Measurements from ENCODE around the gene PEMT. TPM values are rescaled to one million over a fixed set of nuclear protein-coding genes. Genes with fewer than 3 reads are reported as not detected.

PEMT gene
- total RNA-seq, 4 donors from 2014 or later = 24.6 to 32.2 (median 28.2) TPM

DNA sequence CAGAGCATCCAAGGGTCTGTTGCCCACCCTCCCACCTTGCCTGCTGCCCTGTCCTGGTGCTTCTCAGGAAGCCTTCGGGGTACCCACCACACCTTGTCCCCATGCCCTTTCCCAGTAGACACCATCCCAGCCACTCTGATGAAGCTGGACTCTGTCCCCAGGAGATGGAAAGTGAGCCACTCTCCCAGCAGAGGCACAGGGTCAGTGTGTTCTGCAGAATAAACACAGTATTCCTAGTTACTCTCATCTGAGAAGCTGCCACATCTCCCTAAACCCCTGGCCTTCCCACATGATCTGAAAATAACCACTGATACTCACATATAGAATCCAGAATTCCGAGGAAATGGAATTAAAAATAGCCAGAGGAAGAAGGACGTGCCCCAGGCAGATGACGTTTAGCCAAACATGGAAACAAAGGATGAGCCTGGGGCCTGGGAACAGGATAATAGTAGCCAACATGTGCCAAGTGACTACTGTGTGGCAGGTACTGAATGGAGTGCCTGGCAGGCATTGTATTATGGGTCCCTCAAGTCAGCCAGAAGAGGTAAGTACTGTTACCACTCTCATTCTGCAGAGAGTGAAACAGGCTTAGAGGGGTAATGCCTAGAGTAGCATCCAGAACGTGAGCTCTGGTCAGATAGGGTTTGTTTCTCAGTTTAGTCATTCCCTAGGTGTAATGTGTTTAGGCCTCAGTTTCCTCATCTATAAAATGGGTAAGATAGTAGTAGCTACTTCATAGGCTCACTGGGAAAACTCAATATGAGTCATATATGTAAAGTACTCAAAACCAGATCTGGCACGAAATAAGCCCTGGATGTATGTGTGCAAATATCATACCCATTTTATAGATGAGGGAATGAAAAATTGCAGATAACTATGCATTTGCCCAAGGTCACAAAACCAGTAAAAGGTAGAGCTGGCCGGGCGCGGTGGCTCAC, 20.8 kb upstream of the PEMT start:
- WGBS, 2 donors = 65 to 76% methylated on average over 9 of the region's 9 CpGs
- H3K27ac ChIP-seq = no peak overlapping the region

DNA sequence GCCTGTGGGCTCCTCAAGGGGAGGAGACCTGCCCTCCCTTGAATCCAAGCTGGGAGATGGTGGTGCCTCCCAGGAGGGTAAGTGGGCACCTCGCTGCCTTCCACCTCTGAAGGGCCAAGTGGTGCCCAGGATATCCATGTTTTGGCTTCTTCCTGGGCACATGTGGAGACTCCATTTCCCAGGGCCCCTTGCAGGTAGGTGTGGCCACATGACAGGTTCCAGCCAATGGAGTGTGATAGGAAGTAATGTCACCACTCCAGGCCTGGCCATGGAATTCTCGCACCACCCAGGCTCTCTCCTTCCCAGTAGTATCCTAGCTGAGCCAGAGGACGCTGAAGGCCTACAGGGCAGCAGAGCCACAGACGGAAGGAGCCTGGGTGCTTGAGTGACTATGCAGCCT, 17.6 kb upstream of the PEMT start:
- WGBS, 2 donors = 92 to 100% methylated on average over 3 to 4 of the region's 4 CpGs
- intact Hi-C loops (cut with DNase I) = no loop called here
- DNase-seq = no peak
- Histone ChIP-seq H3K27me3 (no peaks in the 10 kb centered on the region), H3K4me1 (peaks cover 0 to 10% (median 0%) of the 10 kb centered on the region in 3 donors), H3K27ac (no peak overlapping the region), H3K4me3 (no peak overlapping the region), H3K36me3 (no peaks in the 10 kb centered on the region), H3K9me3 (no peaks in the 10 kb centered on the region)
- TF ChIP-seq POLR2A (IDR thresholded peaks at IDR 0.05) = no peak
- TF ChIP-seq, protein P1, sequence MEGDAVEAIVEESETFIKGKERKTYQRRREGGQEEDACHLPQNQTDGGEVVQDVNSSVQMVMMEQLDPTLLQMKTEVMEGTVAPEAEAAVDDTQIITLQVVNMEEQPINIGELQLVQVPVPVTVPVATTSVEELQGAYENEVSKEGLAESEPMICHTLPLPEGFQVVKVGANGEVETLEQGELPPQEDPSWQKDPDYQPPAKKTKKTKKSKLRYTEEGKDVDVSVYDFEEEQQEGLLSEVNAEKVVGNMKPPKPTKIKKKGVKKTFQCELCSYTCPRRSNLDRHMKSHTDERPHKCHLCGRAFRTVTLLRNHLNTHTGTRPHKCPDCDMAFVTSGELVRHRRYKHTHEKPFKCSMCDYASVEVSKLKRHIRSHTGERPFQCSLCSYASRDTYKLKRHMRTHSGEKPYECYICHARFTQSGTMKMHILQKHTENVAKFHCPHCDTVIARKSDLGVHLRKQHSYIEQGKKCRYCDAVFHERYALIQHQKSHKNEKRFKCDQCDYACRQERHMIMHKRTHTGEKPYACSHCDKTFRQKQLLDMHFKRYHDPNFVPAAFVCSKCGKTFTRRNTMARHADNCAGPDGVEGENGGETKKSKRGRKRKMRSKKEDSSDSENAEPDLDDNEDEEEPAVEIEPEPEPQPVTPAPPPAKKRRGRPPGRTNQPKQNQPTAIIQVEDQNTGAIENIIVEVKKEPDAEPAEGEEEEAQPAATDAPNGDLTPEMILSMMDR (IDR thresholded peaks at IDR 0.05) = no peak

More for the DNA sequence above, 20.8 kb upstream of the PEMT start:
- Histone ChIP-seq H3K27me3 (no peaks in the 10 kb centered on the region), H3K4me3 (no peak overlapping the region), H3K4me1 (no peaks in the 10 kb centered on the region), H3K36me3 (no peaks in the 10 kb centered on the region), H3K9me3 (no peaks in the 10 kb centered on the region)
- no peak for TF ChIP-seq POLR2A (IDR thresholded peaks at IDR 0.05)
- TF ChIP-seq, protein P1 (IDR thresholded peaks at IDR 0.05) = no peak
- DNase-seq = no peak
- intact Hi-C loops (cut with DNase I) = no loop called here

DNA sequence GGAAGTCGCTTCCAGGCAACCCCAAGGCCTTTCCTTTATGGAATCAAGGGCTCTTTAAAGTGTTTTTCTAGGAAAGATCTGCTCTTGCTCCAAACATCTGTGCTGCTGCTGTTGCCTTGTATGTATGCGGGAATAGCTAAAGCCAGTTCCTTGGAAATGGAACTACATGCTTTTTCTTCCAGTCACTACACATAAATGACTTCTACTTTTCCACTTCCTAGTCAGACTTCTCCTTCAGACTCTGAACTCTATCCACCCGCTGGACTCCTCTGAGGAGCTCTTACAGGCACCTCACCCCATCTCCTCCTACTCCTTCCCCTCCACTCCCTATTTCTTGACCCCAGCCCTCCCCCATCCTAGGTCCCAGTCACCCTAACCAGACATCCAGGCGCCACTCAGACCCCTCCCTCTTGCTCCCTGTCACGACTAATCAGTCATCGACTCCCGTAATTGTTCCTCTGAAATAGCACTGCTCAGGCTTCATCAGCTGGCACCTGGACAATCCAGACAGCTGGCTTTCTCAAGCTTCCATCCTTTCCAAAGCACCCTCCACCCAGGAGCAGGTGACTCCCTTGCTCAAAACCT, 15.0 kb upstream of the PEMT start:
- no peak overlapping the region for H3K4me3 ChIP-seq
- peaks cover 0 to 10% (median 0%) of the 10 kb centered on the region in 3 donors for H3K4me1 ChIP-seq
- H3K36me3 ChIP-seq = no peaks in the 10 kb centered on the region
- H3K27me3 ChIP-seq = no peaks in the 10 kb centered on the region
- WGBS, 2 donors = 65 to 69% methylated on average over 7 of the region's 7 CpGs
- intact Hi-C loops (cut with DNase I) = no loop called here
- DNase-seq = no peak
- TF ChIP-seq POLR2A (IDR thresholded peaks at IDR 0.05) = no peak
- TF ChIP-seq, protein P1 (IDR thresholded peaks at IDR 0.05) = no peak
- H3K27ac ChIP-seq = peak overlapping the region in 1 of 4 donors; percentile 44
- H3K9me3 ChIP-seq = no peaks in the 10 kb centered on the region

DNA sequence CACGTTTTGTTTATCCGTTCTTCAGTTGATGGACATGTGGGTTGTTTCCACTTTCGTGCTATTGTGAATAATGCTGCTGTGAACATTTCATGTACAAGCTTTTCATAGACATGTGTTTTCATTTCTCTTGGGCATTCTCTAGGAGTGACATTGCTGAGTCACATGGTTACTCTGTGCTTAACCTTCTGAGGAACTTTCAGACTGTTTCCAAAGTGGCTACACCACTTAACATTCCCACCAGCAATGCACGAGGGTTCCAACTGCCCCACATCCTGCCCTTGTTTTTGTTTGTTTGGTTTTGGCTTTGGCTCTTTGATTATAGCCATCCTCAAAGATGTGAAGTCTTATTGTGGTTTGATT, 14.2 kb upstream of the PEMT start:
- H3K27me3 ChIP-seq = no peaks in the 10 kb centered on the region
- H3K36me3 ChIP-seq = no peaks in the 10 kb centered on the region
- H3K9me3 ChIP-seq = no peaks in the 10 kb centered on the region
- intact Hi-C loops (cut with DNase I) = no loop called here
- peak overlapping the region in 1 of 4 donors; percentile 44 for H3K27ac ChIP-seq
- H3K4me3 ChIP-seq = no peak overlapping the region
- no peak for TF ChIP-seq POLR2A (IDR thresholded peaks at IDR 0.05)
- TF ChIP-seq, protein P1 (IDR thresholded peaks at IDR 0.05) = no peak
- peaks cover 0 to 10% (median 0%) of the 10 kb centered on the region in 3 donors for H3K4me1 ChIP-seq
- DNase-seq = no peak
- 45 to 65% methylated on average over 4 of the region's 4 CpGs for WGBS, 2 donors

DNA sequence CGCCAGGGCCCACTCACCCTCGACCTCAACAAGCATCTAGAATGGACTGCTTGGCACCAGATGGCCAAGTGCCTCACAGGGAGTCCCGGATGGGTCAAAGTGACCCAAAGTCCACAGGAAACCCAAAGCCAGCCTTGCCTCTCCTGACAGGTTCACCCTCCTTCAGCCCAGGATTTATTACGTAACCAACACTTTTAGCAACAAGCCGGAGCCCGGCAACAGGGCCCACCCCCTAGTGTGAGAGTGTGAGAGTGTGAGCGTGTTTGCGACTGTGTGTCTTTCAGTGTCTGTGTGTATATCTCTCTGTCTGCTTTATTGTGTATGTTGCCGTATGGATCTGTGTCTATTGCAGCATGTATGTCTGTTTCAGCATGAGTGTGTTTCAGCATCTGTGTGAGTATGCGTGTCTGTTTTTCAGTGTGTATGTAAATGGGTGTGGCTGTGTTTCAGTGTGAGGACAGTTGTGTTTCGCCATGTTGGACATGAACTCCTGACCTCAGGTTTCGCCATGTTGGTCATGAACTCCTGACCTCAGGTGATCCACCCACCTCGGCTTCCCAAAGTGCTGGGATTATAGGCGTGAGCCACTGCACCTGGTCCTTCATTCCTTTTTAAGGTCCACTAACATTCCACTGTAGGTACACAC, 13.7 kb upstream of the PEMT start:
- intact Hi-C loops (cut with DNase I) = no loop called here
- Histone ChIP-seq H3K9me3 (no peaks in the 10 kb centered on the region), H3K27me3 (no peaks in the 10 kb centered on the region), H3K4me1 (peaks cover 0 to 10% (median 0%) of the 10 kb centered on the region in 3 donors), H3K27ac (peak overlapping the region in 1 of 4 donors; percentile 44), H3K4me3 (no peak overlapping the region), H3K36me3 (no peaks in the 10 kb centered on the region)
- no peak for DNase-seq
- 87 to 88% methylated on average over 10 to 14 of the region's 14 CpGs for WGBS, 2 donors
- TF ChIP-seq, protein P1 (IDR thresholded peaks at IDR 0.05) = no peak
- no peak for TF ChIP-seq POLR2A (IDR thresholded peaks at IDR 0.05)
